Suppressor macrophage treated with lipopolysaccharide for 4 hours (primary cell): ENCODE data around the gene DNAAF9.
A peak's percentile ranks its signal among the peaks of the same experiment; 100 is the strongest.
"Not testable (repeated sequence)": the region's sequence is repeated elsewhere in the genome, so short reads cannot be mapped to it uniquely, and the experiment has no call there.

Experiments
- DNase-seq: peaks from one replicate; pipeline ENCODE4 v3.0.0-alpha.2; 2020

Gene DNAAF9

GRCh38 chr20:3407040-3407770, at the start of gene DNAAF9:
Gene DNAAF9 (minus strand): TSS chr20:3407669. CDS start chr20:3407557, 112 bp downstream.
- DNase-seq = peak; percentile 74

GRCh38 chr20:3456648-3457047, 49.2 kb upstream of the DNAAF9 start:
- no peak for DNase-seq

- DNase-seq = no peak
Observed at GRCh38 chr20:3454831-3455230, 47.4 kb upstream of the DNAAF9 start.

GRCh38 chr20:3452690-3453089, 45.2 kb upstream of the DNAAF9 start:
- no peak for DNase-seq

GRCh38 chr20:3452136-3452535, 44.7 kb upstream of the DNAAF9 start:
- no peak for DNase-seq

GRCh38 chr20:3449319-3449718, 41.9 kb upstream of the DNAAF9 start:
- DNase-seq = no peak

- DNase-seq = no peak
Observed at GRCh38 chr20:3447321-3447720, 39.9 kb upstream of the DNAAF9 start.

GRCh38 chr20:3446779-3447178, 39.3 kb upstream of the DNAAF9 start:
- no peak for DNase-seq

- no peak for DNase-seq
Observed at GRCh38 chr20:3436864-3437574, 29.6 kb upstream of the DNAAF9 start.

- peak; percentile 79 for DNase-seq
Observed at GRCh38 chr20:3434232-3434631, 26.8 kb upstream of the DNAAF9 start.

GRCh38 chr20:3433744-3434143, 26.3 kb upstream of the DNAAF9 start:
- DNase-seq = no peak

- DNase-seq = no peak
Observed at GRCh38 chr20:3432844-3433243, 25.4 kb upstream of the DNAAF9 start.

- no peak for DNase-seq
Observed at GRCh38 chr20:3431109-3431508, 23.6 kb upstream of the DNAAF9 start.

GRCh38 chr20:3430376-3431069, 23.1 kb upstream of the DNAAF9 start:
- peak; percentile 66 for DNase-seq

GRCh38 chr20:3426766-3427165, 19.3 kb upstream of the DNAAF9 start:
- DNase-seq = not testable (repeated sequence)

GRCh38 chr20:3423126-3423525, 15.7 kb upstream of the DNAAF9 start:
- DNase-seq = no peak

- DNase-seq = no peak
Observed at GRCh38 chr20:3421985-3422384, 14.5 kb upstream of the DNAAF9 start.

- DNase-seq = peak; percentile 96
Observed at GRCh38 chr20:3420211-3420707, 12.8 kb upstream of the DNAAF9 start.

GRCh38 chr20:3418161-3418560, 10.7 kb upstream of the DNAAF9 start:
- DNase-seq = not testable (repeated sequence)

GRCh38 chr20:3414122-3414521, 6.7 kb upstream of the DNAAF9 start:
- DNase-seq = no peak

- no peak for DNase-seq
Observed at GRCh38 chr20:3413393-3413889, 6.0 kb upstream of the DNAAF9 start.

- no peak for DNase-seq
Observed at GRCh38 chr20:3412600-3413392, 5.3 kb upstream of the DNAAF9 start.

GRCh38 chr20:3410464-3410863, 3.0 kb upstream of the DNAAF9 start:
- DNase-seq = no peak
